Glomerular endothelial cell (primary cell): Measurements from ENCODE around the gene PAH. TPM values are rescaled to one million over a fixed set of nuclear protein-coding genes. Genes with fewer than 3 reads are reported as not detected.

Experiments used
- DNase-seq: peaks from one replicate; pipeline ENCODE4 v3.0.0-alpha.2; 2011; ENCODE audit warnings: low read depth, low spot score; ENCODE audit errors: extremely low read depth
- total RNA-seq: library from RNA; depleted of rRNA; stranded (reverse); fragments of >200 nt; gene quantifications from 2 replicates; pipeline ENCODE4 v1.2.3, GENCODE V29; 2015

The PAH gene
- total RNA-seq, 1 donor from 2014 or later, result not detected

- no peak for DNase-seq
These were observed 34.0 kb upstream of the PAH start for GRCh38 chr12:102950950-102951619.

DNA sequence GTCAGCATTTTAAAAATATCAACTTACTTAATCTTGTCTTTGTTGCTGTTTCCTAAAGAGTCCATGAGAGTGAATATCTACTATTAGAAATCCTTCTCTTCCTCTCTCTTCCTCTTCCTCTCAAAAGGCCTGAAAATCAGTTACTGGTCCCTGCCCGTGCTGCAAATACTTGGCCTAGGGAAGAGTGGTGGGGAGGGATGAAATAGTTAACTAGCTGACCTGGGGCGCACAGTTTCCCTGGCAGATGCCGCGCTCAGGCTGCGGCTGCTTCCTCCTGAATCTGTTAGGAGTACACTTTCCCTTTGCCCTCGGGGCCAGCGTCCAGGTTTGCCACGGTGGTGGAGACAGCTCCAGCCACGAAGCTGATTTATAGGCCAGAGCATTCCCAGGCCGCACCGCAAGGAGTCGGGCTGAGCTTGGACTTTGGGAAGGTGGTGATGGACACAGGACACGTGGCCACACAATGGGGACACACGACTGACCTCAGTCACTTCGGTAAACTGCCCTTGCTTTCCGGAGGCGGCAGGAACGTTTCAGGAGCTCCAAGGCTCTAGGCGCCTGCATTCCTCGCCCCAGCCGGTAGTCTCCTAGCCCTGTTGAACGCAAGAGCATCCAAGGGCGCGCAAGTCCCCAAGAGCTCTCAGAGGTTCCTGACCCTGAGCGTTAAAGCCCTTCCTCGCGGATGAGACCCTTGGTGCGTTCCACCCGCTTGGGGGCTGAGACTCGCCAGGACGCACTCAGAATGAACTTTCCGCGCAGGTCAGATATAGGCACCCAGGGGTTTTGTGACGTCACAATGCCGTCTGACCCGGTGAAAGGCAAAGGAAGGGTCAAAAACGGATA is 33.3 kb upstream of the PAH start:
- no peak for DNase-seq

DNA sequence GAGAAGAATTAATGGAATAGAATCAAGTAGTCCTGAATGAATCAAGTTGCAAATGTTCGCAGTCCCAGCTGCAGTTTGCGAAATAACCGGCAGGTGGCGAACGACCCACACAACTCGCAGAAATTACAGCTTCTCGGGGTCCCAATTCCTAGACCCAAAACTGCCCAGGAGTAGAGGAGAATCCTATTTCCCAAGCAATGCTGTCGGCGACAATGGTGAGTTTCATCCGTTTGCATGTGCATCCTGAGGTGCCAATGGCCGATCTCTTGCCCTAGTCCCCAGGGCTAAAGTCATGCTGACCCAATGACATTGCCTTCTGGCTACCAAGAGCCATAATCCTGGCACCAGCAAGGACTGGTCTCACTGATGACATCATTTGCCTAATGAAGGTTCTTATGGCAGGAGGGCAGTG is 31.9 kb upstream of the PAH start:
- no peak for DNase-seq

- no peak for DNase-seq
These were observed 29.0 kb upstream of the PAH start for GRCh38 chr12:102946042-102946441.

GRCh38 chr12:102939670-102940222 is 22.7 kb upstream of the PAH start:
- DNase-seq, result no peak

- no peak for DNase-seq
These were observed 22.0 kb upstream of the PAH start for GRCh38 chr12:102939059-102939458.

DNA sequence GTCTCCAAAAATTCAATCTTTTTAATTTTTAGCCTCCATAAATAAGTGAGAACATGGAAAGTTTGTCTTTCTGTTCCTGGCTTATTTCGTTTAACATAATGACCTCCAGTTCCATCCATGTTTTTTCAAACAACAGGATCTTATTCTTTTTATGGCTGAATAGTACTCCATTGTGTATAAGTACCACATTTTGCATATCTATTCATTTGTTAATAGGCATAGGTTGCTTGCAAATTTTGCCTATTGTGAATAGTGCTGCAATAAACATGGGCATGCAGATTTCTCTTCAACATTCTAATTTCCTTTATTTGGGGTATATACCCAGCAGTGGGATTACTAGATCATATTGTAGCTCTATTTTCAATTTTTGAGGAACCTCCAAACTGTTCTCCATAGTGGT is 16.1 kb upstream of the PAH start:
- DNase-seq, result no peak

DNA sequence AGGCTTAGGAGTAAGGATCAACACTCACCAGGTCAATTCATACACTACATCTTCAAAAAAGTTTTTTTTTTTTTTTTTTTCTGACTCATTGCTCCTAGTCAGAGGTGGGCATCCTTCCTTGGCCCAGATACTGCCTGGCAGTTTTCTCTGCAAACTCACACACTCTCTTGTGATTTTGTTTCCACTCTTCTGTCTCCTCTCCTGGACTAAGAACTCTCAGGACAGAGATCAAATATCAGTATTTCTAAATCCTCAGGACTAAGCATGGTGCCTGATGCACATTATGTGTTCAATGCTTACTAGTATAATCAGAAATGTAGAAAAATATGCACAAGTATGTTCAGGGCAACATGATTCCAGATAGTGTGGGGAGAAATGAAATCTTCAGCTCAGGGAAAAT is 10.2 kb upstream of the PAH start:
- DNase-seq, result no peak

GRCh38 chr12:102921240-102921639 is 4.2 kb upstream of the PAH start:
- no peak for DNase-seq

GRCh38 chr12:102920271-102920670 is 3.2 kb upstream of the PAH start:
- no peak for DNase-seq

DNA sequence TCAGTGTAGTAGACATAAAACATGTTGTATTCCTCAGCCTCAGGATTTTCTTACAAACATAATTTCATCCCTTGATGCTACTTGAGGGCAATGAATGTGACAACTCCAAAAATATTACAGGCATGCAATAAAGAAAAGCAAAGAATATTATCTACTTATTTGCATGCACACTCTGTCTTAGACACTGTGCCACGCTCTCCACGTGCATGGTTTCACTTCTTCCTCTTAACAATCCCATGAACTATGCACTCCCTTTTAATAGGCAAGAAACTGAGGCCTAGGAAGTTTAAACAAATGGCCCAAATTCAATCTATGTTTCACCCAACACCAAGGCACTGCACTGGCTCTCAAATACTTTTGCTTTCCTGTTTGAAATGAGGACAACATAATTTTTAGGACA is 1.8 kb upstream of the PAH start:
- DNase-seq, result no peak

DNA sequence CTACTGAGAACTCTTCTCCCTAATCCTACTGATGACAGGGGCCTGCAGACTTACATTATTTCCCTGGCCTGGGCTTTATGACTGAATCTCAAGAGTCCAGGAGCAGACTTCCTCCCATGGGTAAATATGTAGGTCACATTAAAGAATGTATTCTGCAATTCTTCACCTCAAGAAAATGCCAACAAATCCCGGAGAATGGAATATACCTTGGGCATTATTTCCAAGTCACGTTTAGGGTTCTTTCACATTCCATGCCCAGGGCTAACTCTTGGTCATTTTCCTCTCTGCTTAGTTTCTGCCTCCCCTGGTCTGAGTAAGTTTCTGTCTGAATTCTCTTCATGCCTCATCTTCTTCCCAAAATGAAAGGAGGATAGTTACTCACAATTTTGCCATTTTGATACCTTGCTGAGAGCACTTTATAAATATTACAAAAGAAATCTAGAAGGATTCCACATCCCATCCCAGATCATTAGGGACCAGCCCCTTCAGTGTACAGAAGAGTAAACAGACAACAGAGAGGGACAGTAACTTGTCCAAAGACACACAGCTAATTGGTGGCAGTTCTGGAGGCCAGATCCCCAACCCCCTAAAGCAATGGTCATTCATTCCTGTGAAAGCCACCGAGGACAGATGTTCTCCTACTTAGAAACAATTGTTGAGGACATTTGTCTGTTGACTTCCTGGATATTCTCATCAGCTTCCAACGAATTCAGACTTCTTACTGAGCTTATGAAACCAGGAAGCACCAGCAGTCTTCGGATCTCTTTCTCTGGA is 605 bp downstream of the PAH start:
- DNase-seq, result no peak

GRCh38 chr12:102913453-102914226 is 3.4 kb downstream of the PAH start:
- DNase-seq, result no peak

GRCh38 chr12:102912258-102912657 is 4.8 kb downstream of the PAH start:
- DNase-seq, result no peak

- no peak for DNase-seq
These were observed 5.7 kb downstream of the PAH start for GRCh38 chr12:102911320-102911719.

GRCh38 chr12:102910792-102911191 is 6.3 kb downstream of the PAH start:
- DNase-seq, result no peak

DNA sequence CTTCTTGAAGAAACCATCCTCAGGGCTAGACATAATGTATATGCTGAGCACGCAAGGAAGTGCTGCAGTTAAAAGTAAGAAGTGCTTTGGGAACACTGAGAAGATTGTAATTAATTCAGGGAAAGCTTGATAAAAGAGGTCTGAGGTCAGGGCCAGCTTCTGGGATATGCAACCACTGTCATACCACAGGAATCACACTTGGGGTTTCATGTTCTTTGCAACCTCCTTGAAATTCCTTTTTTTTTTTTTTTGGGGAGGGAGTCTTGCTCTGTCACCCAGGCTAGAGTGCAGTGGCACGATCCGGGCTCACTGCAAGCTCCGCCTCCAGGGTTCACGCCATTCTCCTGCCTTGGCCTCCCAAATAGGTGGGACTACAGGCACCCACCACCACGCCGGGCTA is 6.9 kb downstream of the PAH start:
- no peak for DNase-seq

DNA sequence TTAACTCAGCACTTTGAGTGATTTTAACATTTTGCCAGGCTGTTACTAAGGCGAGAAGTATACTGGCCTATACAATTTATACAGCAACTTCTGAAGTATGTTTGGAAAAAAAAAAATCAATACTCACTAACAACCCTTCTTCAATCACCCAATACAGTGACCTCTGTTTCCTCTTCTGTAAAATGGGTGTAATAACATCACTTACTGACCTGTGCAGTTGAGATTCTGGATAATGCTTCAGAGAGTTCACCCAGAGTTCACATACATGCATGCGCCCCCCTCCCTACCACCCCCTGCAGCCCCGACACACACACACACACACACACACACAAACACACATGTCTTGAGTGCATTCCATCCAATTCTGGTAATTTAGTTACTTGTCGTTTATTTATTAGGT is 9.1 kb downstream of the PAH start:
- no peak for DNase-seq

- DNase-seq, result no peak
These were observed 11.8 kb downstream of the PAH start for GRCh38 chr12:102905229-102905628.

DNA sequence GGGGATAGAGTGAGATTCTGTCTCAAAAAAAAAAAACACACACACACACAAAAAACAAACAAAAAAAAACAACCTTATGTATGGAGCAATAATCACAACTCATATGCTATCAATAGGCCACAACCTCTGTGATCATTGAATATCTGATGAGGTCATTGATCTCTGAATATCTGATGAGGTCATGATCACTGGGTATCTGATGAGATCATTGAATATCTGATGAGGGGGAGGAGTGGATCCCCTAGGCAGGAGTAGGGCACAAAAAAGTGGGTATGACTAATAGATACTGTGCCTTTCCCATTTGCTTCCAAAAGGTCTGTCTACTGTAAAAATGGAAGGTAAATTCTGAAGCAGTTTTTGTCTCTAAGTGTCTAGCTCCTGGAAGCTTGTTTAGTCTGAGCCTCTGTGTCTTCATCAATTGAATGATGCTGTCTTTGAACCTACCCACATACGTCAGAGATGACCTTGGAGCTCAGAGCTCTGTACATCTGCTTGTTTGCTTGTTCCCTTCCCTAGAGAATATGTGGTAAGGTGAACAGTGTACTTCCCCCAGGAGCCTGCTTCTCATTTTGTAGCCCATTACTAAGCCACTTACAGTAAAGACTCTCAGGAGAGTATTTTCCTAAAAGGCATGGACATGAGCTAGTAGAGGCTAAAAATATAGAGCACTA is 13.6 kb downstream of the PAH start:
- DNase-seq, result no peak
